ENCODE measurements around the gene ZFPM1.

Gene ZFPM1

GRCh38 chr16:88486398-88487123, 33.5 kb downstream of the ZFPM1 start:
- no peak for TF ChIP-seq POLR2A (IDR thresholded peaks at IDR 0.05; ENCODE audit: low read depth, low read length)
- FAIRE-seq = no peak
- DNase-seq (ENCODE audit: insufficient read length, low spot score) = no peak

GRCh38 chr16:88487124-88487432, 34.0 kb downstream of the ZFPM1 start:
- FAIRE-seq = no peak
- no peak for DNase-seq (ENCODE audit: insufficient read length, low spot score)
- no peak for TF ChIP-seq POLR2A (IDR thresholded peaks at IDR 0.05; ENCODE audit: low read depth, low read length)

GRCh38 chr16:88487920-88488851, 35.1 kb downstream of the ZFPM1 start:
- DNase-seq (ENCODE audit: insufficient read length, low spot score) (no peak), FAIRE-seq (no peak)
- no peak for TF ChIP-seq POLR2A (IDR thresholded peaks at IDR 0.05; ENCODE audit: low read depth, low read length)

GRCh38 chr16:88489163-88489741, 36.2 kb downstream of the ZFPM1 start:
- DNase-seq (ENCODE audit: insufficient read length, low spot score) = no peak
- TF ChIP-seq POLR2A (IDR thresholded peaks at IDR 0.05; ENCODE audit: low read depth, low read length) = no peak
- no peak for FAIRE-seq

GRCh38 chr16:88491001-88491559, 38.0 kb downstream of the ZFPM1 start:
- FAIRE-seq (no peak), DNase-seq (ENCODE audit: insufficient read length, low spot score) (no peak)
- TF ChIP-seq POLR2A (IDR thresholded peaks at IDR 0.05; ENCODE audit: low read depth, low read length) = no peak

- no peak for FAIRE-seq
- no peak for TF ChIP-seq POLR2A (IDR thresholded peaks at IDR 0.05; ENCODE audit: low read depth, low read length)
- DNase-seq (ENCODE audit: insufficient read length, low spot score) = no peak
Measured at GRCh38 chr16:88491560-88492310, 38.7 kb downstream of the ZFPM1 start.

- DNase-seq (ENCODE audit: insufficient read length, low spot score) = no peak
- no peak for FAIRE-seq
- TF ChIP-seq POLR2A (IDR thresholded peaks at IDR 0.05; ENCODE audit: low read depth, low read length) = no peak
Measured at GRCh38 chr16:88493879-88494278, 40.8 kb downstream of the ZFPM1 start.

- FAIRE-seq (no peak), DNase-seq (ENCODE audit: insufficient read length, low spot score) (no peak)
- no peak for TF ChIP-seq POLR2A (IDR thresholded peaks at IDR 0.05; ENCODE audit: low read depth, low read length)
Measured at GRCh38 chr16:88494335-88495154, 41.5 kb downstream of the ZFPM1 start.

- no peak for TF ChIP-seq POLR2A (IDR thresholded peaks at IDR 0.05; ENCODE audit: low read depth, low read length)
- no peak for FAIRE-seq
Measured at GRCh38 chr16:88495268-88495772, 42.2 kb downstream of the ZFPM1 start.

GRCh38 chr16:88497561-88498462, 44.7 kb downstream of the ZFPM1 start:
- FAIRE-seq (no peak), DNase-seq (ENCODE audit: insufficient read length, low spot score) (no peak)
- no peak for TF ChIP-seq POLR2A (IDR thresholded peaks at IDR 0.05; ENCODE audit: low read depth, low read length)

More at GRCh38 chr16:88495268-88495772, 42.2 kb downstream of the ZFPM1 start:
- no peak for DNase-seq (ENCODE audit: insufficient read length, low spot score)

- DNase-seq (ENCODE audit: insufficient read length, low spot score) (no peak), FAIRE-seq (no peak)
- TF ChIP-seq POLR2A (IDR thresholded peaks at IDR 0.05; ENCODE audit: low read depth, low read length) = no peak
Measured at GRCh38 chr16:88498576-88499208, 45.6 kb downstream of the ZFPM1 start.
